Measurements from ENCODE around the gene MRM1. TPM values are rescaled to one million over a fixed set of nuclear protein-coding genes. Genes with fewer than 3 reads are reported as not detected.

MRM1 gene
- polyA plus RNA-seq, 1 donor = 4.0 TPM

DNA sequence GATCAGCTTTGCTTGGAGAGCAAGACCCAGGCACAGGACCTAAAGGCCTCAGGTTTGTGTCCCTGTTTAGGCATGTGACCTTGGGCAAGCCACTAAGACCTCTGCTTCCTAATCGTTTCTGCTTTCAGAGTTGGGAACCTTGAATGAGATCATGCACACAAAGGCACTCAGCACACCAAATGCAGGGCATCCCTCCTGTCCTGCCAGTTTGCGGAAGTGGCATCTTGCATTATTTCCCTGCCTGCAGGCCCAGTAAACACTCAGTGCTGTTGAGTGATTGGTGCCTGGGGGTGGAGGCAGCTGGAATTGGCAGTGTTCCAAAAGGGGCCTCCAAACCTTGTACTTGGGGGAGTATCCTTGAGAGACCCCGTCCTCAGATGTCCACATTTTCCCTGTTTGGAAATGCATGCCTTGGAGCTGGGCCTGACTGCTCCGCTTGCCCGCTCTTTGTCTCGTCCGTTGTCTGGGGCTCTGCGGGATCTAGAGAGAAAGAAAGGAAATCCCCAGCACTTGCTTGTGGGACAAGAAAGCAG lies 28.7 kb downstream of the MRM1 start:
- no peak for DNase-seq

DNA sequence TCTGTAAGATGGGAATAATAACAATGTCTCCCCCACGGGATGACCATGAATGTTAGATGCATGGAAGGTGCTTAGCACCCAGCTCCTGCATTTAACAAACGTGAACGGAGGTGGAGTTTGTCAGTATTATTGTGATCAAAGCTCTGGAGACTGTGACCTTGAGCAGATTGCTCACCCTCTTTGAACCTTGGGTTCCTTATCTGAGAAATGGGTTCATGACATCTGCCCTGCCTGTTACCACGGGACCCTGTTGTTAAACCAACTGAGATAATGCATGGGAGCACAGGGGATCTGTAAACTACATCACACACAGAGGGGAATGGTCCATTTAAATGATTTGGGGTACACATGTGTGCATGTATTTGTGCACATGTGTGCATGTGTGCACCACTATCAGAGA lies 29.6 kb downstream of the MRM1 start:
- DNase-seq = no peak

DNA sequence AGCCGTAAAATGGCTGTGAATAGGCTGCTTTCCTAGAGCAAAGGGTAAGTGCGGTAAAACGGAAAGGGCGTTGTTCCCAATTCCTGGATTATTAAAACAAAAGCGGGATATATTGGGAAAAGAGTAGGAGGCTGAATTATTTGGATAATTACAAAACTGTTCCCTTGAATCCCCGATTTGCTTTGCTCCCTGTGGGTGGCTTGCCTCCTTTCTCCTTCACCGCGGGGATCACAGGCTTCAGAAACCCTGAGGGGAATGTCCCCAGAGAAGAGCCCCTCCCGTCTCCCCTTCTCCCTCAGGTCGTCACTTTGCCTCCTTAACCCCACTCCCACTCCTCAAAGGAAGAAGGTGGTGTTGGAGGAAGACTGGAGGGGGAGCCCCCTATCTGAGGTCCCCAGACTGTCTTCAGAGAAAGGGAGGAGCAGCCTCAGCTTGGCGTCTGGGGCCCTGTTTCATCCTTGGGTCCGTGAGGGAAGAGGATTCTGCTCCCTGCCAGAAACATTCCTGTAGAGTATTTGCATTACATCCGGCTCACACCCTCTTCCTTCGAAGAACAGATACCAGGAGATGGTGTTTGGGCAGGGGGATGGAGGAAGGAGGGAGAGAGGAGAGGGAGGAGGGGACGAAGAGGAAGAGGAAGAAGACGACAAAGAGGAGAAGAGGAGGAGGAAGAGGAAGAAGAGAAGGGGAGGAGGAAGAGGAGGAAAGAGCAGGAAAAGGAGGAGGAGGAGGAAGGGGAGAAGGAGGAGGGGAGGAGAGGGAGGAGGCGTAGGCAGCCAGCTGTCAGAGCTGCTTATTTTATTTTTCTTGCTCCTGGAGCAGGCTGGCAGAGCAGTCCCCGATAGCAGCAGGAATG lies 31.8 kb downstream of the MRM1 start:
- no peak for DNase-seq

DNA sequence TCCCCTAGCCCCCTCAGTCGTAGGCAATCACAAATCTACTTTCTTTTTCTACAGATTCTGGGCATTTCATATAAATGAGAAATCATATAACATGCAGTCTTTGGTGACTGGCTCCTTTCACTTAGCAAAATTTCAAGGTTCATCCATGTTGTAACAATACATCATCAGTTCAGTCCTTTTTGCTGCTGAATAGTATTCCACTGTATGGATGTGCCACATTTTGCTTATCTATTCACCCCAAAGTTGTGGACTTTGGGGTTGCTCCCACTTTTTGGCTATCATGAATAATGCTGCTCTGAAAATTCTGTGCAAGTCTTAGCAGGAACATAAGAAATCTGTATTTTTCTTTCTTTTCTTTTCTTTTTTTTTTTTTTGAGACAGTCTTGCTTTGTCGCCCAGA lies 39.0 kb downstream of the MRM1 start:
- DNase-seq = no peak

DNA sequence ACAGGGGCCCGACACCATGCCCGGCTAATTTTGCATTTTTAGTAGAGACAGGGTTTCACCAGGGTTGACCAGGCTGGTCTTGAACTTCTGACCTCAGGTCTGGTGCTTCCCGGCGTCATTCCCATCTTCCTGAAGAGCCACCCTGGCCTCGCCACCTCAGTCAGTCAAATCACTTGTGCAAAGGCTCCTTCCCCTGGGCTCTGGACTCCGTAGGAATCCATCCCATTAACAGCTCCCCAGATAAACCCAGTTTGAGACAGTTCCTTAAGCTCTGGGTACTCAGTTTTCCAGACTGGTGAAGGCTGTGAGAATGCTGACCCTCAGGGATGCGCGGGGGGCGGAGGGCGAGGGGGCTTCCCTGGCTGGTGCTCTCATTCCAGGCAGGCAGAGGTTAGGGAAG lies 39.5 kb downstream of the MRM1 start:
- DNase-seq = no peak

DNA sequence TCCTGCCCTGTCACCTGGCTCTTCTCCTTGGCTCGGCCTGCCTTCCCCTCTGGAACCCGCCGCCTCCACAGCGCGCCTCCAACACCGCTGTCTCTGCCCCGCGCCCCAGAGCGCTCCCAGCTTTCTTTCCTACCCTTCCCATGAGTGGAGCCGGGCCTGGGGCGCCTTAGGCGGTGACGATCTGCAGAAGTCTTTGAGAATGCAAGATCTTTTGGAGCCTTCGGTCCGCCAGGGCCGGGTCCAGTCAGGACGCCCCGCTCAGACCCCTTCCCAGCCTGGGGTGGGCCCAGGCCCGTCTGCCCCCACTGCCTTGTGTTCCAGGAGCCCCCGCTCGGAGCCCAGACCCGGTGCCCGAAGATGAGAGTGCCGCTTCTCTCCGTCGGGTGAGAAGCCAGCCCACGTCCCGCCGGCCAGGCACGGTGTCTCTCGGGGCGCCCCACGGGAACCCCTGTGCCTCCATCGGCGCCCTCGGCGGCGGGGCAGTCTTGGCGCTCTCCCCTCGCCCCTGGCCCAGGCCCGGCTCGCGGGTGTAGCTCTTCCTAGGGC lies 40.0 kb downstream of the MRM1 start:
- no peak for DNase-seq

DNA sequence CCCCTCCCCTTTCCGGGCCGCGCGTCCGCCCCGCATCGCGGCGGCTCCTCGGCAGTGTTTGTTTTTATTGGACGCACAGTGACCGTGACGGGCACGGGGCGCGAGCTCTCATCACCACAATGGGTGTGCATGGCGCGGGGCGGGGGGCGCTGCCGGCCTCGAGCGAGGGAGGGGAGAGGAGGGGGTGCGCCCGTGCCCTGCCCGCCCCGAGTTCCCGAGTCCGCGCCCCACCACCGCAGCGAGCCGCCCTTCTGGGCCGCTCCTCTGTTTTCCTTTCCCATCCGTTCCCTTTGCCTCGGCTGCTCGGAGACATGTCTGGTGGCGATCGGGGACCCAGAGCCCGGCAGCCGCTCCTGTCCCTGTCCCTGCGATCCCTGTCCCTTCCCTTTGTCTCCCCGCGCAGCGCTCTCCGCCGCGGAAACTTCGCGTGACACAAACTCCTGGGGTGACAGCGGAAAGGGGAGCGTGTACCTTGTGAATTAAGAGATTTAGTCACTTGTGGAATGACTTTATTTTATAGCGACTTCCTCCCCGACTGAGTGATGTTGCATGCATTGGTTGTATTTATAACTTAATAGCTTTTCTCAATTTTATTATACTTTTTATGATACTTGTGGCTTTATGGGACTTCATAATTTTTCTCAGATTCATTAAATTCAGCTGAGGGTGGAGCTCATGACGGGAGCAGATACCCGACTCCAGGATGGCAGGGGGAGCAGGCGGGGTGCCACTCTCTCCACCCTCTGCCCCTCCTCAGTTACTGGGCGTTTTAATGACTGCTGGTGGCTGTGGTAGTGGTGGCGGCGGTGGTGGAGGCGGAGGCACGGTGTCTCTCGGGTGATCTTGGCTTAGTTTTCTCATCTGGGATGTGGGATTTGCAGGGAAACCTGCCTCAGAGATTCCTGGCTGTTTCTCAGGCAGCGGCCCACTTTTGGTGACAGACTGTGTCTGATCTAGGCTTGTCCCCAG lies 40.8 kb downstream of the MRM1 start:
- DNase-seq = no peak

DNA sequence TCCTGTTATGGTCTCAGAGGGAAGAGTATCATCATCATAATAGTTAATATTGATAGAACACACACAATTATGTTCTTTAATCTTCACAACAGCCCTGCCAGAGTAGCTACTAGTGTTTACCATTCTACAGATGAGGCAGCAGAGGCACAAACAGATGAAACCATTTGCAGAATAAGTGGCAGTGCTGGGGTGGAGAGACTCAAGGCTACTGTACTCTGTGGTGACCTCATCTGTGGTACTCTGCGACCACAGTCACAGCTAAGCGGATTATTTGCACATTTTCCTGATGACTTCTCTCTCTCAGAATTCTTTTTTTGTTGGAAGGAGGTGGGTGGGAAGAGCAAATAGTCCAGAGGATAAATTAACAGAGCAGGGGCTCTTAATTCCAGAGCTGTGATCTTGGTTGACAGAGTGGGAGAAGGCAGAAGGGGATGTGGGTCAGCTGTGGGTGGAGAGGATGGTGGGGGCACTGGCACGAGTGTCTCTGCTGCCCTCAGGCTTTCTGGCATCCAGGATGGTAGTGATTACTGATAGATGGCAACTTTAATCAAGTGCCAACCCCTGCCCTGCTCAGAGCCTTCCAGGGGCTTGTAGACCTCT lies 41.8 kb downstream of the MRM1 start:
- DNase-seq = no peak

DNA sequence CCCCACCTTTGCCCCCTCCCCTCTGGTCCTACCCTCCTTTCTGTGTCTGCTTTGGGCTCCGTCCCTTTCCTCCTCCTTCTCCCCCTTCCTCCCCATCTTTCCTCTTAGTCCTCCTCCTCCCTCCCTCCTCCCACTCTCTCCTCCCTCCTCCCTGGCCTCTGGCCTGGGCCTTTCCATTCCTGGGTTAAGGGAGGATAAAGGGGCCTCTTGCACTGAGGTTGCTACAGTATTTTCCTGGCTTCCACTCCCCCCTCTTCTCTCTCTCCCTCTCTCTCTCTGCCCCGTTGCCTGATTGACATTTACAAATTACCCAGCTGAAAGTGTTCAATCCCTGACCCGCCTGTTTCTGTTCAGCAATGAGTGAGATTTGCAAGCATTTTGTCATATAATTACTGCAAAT lies 44.0 kb downstream of the MRM1 start:
- DNase-seq = no peak

DNA sequence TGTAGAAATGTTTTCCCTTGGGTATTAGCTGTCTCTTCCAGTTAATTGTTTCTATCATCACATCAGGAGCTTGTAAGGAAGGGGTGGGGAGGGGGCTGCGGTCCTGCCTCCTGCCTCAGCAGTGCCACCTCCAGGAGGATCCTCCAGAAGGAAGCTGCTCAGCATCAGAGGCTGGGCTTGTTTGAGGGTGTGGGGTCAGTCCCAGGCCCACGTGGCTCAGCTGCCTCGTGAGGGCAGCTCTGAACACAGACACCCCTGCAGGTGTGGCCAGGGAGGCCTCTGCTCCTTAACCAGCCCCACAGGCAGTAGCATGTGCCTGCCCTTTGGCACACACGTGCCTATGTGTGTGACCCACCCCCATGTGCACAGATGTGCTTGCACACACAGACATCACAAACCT lies 46.3 kb downstream of the MRM1 start:
- no peak for DNase-seq

DNA sequence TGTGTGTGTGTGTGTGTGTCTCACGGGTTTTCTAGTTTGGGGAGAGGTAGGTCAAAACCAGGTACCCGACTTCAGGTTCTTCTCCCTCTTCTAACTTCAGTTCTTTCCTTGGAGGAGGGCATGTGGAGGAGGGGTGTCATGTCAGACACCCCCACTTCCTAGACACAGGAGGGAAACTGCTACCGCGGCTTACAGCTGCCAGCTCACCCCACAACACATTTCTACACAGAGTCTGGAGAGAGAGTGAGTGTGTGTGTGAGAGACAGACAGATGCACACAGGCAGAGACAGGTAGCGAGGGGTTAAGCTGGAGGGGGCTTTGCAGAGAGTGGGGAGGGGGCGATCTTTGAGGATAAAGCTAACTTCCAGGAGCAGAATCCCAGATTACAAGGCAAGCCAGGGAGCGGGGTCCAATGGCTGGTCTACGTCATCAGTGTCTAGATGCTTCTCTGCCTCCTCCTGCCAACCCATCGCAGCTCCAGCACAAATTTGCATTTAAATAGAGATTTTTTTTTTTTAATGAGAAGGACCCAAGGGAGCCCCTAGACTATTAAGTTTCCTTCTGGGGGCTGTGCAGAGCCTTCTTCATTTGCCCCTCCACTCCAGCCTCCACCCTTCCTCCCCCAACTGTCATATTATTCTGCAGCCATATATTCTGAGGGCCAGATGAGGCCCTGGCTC lies 48.9 kb downstream of the MRM1 start:
- no peak for DNase-seq

DNA sequence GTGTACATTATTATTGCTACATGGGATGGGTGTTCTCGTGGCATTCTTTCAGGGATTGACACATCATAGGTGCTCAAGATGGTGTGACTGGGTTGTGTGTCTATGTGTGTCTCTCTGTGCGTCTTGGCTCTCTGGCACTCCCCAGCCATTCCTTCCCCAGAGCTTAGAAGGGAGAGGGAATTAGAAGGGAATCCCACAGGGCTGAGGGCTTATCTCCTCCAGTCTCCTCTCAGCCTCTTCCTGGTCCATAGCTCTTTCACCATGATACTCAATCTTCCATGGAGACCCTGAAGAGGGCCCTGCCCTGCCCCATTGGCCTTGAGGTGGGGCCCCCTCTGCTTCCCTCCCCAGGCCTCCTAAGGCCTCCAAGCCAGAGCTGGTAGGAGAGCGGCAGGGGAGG lies 52.0 kb downstream of the MRM1 start:
- no peak for DNase-seq

DNA sequence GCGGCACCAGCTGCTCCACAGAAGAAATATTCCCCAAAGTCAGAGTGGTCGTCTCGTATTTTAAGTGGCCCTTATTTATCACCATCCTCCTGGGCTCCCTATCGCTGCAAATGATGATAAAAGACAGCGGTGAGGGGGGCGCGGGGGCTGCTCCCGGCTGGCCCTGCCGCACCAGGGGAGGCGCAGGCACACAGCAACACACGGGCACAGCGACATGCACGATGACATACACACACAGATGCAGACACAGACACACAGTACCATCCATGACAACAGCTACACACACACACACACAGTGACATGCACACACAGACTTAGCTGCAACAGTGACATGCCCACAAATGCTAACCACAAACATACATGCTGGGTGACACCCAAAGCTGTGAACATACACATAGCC lies 52.5 kb downstream of the MRM1 start:
- DNase-seq = no peak

DNA sequence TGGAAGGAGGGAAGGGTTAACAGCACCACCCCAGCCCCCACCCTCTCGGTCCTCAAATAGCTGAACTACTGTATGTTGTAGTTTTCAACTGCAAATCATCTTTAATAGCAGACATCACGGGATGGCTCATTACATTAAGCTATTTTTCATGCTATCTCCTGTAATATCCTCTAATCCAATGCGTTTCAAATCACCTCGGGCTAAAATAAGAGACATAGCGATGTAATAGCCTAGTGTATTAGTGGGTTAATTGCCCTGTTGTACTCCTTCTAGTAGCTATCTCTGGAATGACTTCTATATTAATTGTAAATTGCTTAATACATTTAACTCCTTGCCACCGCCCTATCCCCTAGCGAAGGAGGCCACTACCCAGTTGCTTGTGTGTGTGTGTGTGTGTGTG lies 54.3 kb downstream of the MRM1 start:
- DNase-seq = no peak

DNA sequence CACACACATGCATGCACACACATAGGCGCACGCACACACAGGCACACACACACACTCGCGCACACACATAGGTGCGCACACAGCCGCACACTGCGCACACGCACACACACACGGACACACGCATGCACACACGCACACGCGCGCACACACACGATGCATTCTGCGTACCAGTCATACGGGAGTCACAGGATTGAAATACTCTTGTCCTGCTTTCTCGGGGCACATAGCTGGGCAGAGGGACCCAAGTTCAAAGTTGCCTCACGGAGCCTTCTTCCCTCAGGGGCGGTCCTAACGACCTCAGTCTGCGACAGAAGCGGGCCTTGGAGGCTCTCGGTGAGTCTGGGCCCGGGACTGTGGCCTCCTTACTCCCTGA lies 56.0 kb downstream of the MRM1 start:
- no peak for DNase-seq

DNA sequence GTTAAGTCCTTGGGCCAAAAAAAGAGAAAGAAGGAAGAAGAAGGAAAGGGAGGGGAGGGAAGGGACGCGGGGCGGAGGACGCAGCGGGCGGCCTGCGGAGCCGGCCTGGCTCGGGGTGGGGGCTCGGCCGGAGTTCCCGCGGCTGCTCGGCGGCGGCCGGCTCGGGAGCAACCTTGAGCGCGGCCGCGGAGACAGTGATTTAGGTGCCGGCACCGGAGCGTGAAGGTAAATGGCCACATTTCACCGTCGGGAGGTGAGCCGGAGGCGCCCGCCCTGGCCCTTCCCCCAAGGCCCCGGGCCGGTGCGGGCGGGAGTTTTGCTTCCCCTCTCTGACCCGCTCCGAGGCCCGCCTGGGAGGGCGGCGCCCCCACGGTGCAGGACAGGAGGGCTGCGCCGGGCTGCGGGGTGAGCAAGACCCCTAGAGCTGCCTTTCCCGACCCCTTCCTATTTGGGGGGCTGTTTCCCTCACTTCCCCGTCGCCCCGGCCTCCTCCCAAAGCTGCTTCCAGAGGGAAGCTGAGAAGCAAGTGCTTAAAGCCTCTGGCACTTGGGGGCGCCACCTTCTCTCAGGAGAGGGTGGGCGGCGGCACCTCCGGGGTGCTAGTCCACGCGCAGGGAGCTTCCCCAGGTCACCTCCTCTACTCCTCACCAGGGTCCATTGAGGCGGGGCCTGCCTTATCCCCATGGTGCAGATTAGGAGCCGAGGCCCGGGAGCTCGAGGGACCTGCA lies 56.5 kb downstream of the MRM1 start:
- peak; percentile 64 for DNase-seq

Measured in left kidney (tissue), 2 donors.